Right lobe of liver (tissue), 6 donors: ENCODE results near the gene BUD13. TPM values are rescaled to one million over a fixed set of nuclear protein-coding genes. Genes with fewer than 3 reads are reported as not detected.

Source experiments
- ATAC-seq, 4 donors: fragments of 200-7000 bp; cut with Tn5 transposase; one replicate each; pipeline ENCODE4 v1.9.1; 2020; ENCODE audit warnings: mild to moderate bottlenecking in 4 of 4, moderate library complexity in 4 of 4
- DNase-seq, 3 donors: peaks; one replicate each; pipeline ENCODE4 v3.0.0-alpha.2; 2020
- H3K27ac ChIP-seq, 3 donors: fragments of 200-600 bp; one replicate each; pipeline ENCODE4 v1.8.0; 2022
- H3K27me3 ChIP-seq, 2 donors: fragments of 200-600 bp; one replicate each; pipeline ENCODE4 v1.8.0; 2022
- H3K36me3 ChIP-seq, 4 donors: fragments of 200-600 bp; sonication (generic) in 1 of 4; one replicate each; pipeline versions ENCODE4 v1.5.1 to v1.8.0; 2017 to 2022; ENCODE audit warnings: control low read depth in 1 of 4
- H3K4me1 ChIP-seq, 4 donors: fragments of 200-600 bp; sonication (generic) in 1 of 4; one replicate each; pipeline versions ENCODE4 v1.5.1 to v1.8.0; 2017 to 2022; ENCODE audit warnings: control low read depth in 1 of 4
- H3K4me3 ChIP-seq, 3 donors: fragments of 200-600 bp; one replicate each; pipeline ENCODE4 v1.8.0; 2022
- H3K9me3 ChIP-seq, 4 donors: fragments of 200-600 bp; sonication (generic) in 1 of 4; one replicate each; pipeline versions ENCODE4 v1.5.1 to v1.8.0; 2017 to 2022; ENCODE audit warnings: control low read depth in 1 of 4
- CTCF ChIP-seq, 4 donors: fragments of 200-600 bp in 3 of 4; fragments of 450-650 bp in 1 of 4; IDR thresholded peaks; one replicate each; pipeline versions ENCODE4 v1.5.1 to v1.8.0; 2016 to 2022; ENCODE audit warnings: antibody characterized with exemption in 4 of 4, mild to moderate bottlenecking in 2 of 4
- POLR2A ChIP-seq: fragments of 450-650 bp; IDR thresholded peaks from one replicate; pipeline ENCODE4 v1.6.1; 2017; ENCODE audit warnings: antibody characterized with exemption, mild to moderate bottlenecking
- WGBS: methylation state at CpG from one replicate; pipeline ENCODE4 v1.1.6; 2018; ENCODE audit warnings: low coverage, low lambda C conversion rate; ENCODE audit not compliant: insufficient coverage; ENCODE audit errors: missing lambda C conversion rate; 5-methylcytosine and 5-hydroxymethylcytosine counted together
- intact Hi-C, 2 donors: fragments of 100-400 bp; cut with DNase I; formaldehyde crosslinking; loops; one replicate each; pipeline versions ENCODE4 v1.11.2 to v1.14.1; 2022
- total RNA-seq, 6 experiments: library from RNA; depleted of rRNA in 2 of 6; stranded (reverse); fragments of >200 nt in 2 of 6; fragmentation: NEBNext Ultra II Directional in 3 of 6; extraction: Animal tissue kit (Norgen Biotek cat#: 25700) in 3 of 6; gene quantifications; one replicate each; pipeline versions ENCODE4 v1.1.0 to v1.2.4, GENCODE V29; 2016 to 2023
- donor health status: DM: no; HTN: yes; CAD: no.
- donor health status: DM: no; HTN: no; CAD: no.
- donor health status: DM: no; HTN: no; CAD: no.
- donor health status: DM: no; HTN: yes; CAD: no.
- donor health status: DM: no; HTN: yes; CAD: no.

The BUD13 gene
- total RNA-seq, 6 experiments from 2014 or later = 3.6 to 6.3 (median 5.0) TPM

DNA sequence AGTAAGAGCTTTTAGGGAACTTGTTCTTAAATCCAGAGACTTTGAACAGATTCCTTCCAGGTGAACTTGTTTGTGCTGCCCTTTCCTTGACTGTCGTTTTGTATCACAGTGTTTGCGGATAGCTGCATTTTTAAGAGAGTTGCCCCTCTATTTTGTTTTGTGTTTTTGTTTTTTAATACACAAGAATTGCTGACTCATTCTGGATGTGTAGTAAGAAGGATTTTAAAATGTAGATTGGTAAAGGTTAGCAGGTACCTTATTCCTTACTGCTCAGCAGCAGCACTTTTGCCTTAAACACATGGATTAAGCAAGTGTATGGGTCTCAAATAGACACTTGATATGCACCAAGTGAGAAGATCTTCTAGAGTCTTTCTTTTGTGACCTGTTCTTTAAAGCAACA lies 27.8 kb upstream of the BUD13 start:
- intact Hi-C loops = no loop called here
- no peaks in the 10 kb centered on the region for H3K36me3 ChIP-seq
- H3K4me3 ChIP-seq = no peak overlapping the region
- no peaks in the 10 kb centered on the region for H3K27me3 ChIP-seq
- no peak for DNase-seq
- ATAC-seq = no peak
- WGBS = 82% methylated on average over 2 of the region's 2 CpGs
- no peak overlapping the region for H3K27ac ChIP-seq
- no peak for TF ChIP-seq CTCF (IDR thresholded peaks at IDR 0.05)
- TF ChIP-seq POLR2A = no peak
- no peaks in the 10 kb centered on the region for H3K9me3 ChIP-seq
- peaks cover 0 to 26% (median 2%) of the 10 kb centered on the region in 4 donors for H3K4me1 ChIP-seq

DNA sequence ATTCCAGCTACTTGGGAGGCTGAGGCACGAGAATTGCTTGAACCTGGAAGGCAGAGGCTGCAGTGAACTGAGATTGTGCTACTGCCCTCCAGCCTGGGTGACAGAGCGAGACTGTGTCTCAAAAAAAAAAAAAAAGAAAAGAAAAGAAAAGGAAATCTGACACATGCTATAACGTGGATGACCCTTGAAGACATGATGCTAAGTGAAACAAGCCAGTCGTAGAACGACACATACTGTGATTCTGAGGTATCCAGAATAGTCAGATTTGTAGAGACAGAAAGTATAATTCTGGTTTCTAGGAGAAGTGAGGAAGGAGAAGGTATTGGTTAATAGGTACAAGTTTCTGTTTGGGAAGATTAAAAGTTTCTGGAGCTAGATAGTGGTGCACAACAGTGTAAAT lies 25.6 kb upstream of the BUD13 start:
- H3K27me3 ChIP-seq = no peaks in the 10 kb centered on the region
- ATAC-seq = no peak
- TF ChIP-seq CTCF (IDR thresholded peaks at IDR 0.05) (no peak), POLR2A (no peak)
- no peak overlapping the region for H3K27ac ChIP-seq
- DNase-seq = no peak
- H3K9me3 ChIP-seq = no peaks in the 10 kb centered on the region
- intact Hi-C loops = no loop called here
- WGBS = 71% methylated on average over 5 of the region's 5 CpGs
- peaks cover 0 to 30% (median 3%) of the 10 kb centered on the region in 4 donors for H3K4me1 ChIP-seq
- no peak overlapping the region for H3K4me3 ChIP-seq
- no peaks in the 10 kb centered on the region for H3K36me3 ChIP-seq

GRCh38 chr11:116797816-116798215 lies 25.0 kb upstream of the BUD13 start:
- ATAC-seq (peak; percentile 69 to 78 (median 76)), DNase-seq (no peak)
- TF ChIP-seq CTCF (IDR thresholded peaks at IDR 0.05) = no peak
- no peak for TF ChIP-seq POLR2A
- 38% methylated on average over 5 of the region's 5 CpGs for WGBS
- H3K4me3 ChIP-seq = no peak overlapping the region
- H3K4me1 ChIP-seq = peaks cover 0 to 35% (median 6%) of the 10 kb centered on the region in 4 donors
- H3K36me3 ChIP-seq = no peaks in the 10 kb centered on the region
- no peak overlapping the region for H3K27ac ChIP-seq
- H3K27me3 ChIP-seq = no peaks in the 10 kb centered on the region
- intact Hi-C loops = no loop called here
- no peaks in the 10 kb centered on the region for H3K9me3 ChIP-seq

GRCh38 chr11:116796548-116796947 lies 23.8 kb upstream of the BUD13 start:
- ATAC-seq (no peak), DNase-seq (no peak)
- no peaks in the 10 kb centered on the region for H3K27me3 ChIP-seq
- 70% methylated on average over 1 of the region's 1 CpG for WGBS
- H3K27ac ChIP-seq = no peak overlapping the region
- H3K9me3 ChIP-seq = no peaks in the 10 kb centered on the region
- no peaks in the 10 kb centered on the region for H3K36me3 ChIP-seq
- intact Hi-C loops = no loop called here
- H3K4me1 ChIP-seq = peaks cover 0 to 41% (median 7%) of the 10 kb centered on the region in 4 donors
- H3K4me3 ChIP-seq = no peak overlapping the region
- TF ChIP-seq POLR2A = no peak
- no peak for TF ChIP-seq CTCF (IDR thresholded peaks at IDR 0.05)

DNA sequence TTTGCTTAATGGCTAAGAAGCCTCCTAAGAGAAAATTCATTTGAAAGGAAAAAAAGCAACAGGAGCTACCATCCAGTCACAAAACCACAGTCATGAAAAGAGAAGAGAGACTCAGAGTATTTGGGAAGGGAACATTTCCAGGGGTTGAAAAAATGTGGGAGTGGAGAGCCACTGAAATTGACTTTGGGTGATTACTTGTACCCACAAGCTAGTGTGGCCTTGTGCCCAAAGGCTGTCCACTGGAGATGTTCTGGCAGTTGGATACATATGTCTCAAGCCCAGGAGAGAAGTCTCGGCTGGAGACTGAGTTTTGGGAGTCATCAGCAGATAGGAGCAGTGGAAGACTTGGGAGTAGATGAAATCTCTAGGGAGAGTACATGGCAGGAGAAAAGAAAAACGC lies 22.1 kb upstream of the BUD13 start:
- TF ChIP-seq CTCF (IDR thresholded peaks at IDR 0.05) (no peak), POLR2A (no peak)
- no peak overlapping the region for H3K27ac ChIP-seq
- DNase-seq = no peak
- 57% methylated on average over 1 of the region's 2 CpGs for WGBS
- intact Hi-C loops = loop anchor here in 1 of 2 donors (5.0 kb wide), 1 partner anchor 42 kb away; the partner anchor contains the start of gene APOA1
- no peaks in the 10 kb centered on the region for H3K9me3 ChIP-seq
- ATAC-seq = no peak
- peaks cover 0 to 5% (median 0%) of the 10 kb centered on the region in 4 donors for H3K36me3 ChIP-seq
- H3K27me3 ChIP-seq = no peaks in the 10 kb centered on the region
- H3K4me3 ChIP-seq = no peak overlapping the region
- H3K4me1 ChIP-seq = peaks cover 0 to 44% (median 7%) of the 10 kb centered on the region in 4 donors
